Non-pigmented ciliary epithelial cell (primary cell): Measurements from ENCODE around the gene RETN.
A peak's percentile ranks its signal among the peaks of the same experiment; 100 is the strongest.

ENCODE experiments used
- DNase-seq: peaks from one replicate; pipeline ENCODE4 v3.0.0-alpha.2; 2010; ENCODE audit warnings: low read depth

The RETN gene, protein sequence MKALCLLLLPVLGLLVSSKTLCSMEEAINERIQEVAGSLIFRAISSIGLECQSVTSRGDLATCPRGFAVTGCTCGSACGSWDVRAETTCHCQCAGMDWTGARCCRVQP

DNA sequence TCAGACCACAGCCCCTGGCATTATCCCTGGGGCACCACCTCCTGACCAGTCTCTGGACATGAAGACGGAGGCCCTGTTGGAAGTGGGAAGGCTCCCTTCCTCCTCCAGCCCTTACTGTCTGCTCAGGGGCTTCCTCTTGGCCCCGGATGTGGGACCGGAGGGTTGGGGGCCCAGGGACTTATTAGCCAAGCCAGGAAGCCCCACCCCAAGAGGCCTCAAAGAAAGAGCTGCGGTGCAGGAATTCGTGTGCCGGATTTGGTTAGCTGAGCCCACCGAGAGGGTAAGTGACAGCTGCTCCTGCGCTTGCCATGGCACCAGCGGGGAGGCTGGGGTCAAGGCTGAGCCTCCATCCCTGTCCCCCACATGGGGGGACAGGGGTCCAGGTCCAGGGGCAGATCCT is at the start of gene RETN:
RETN (plus strand) TSS at position 208 of the 400 bp plus-strand sequence. CDS start 278 bp downstream, outside the sequence.
- DNase-seq: no peak

DNA sequence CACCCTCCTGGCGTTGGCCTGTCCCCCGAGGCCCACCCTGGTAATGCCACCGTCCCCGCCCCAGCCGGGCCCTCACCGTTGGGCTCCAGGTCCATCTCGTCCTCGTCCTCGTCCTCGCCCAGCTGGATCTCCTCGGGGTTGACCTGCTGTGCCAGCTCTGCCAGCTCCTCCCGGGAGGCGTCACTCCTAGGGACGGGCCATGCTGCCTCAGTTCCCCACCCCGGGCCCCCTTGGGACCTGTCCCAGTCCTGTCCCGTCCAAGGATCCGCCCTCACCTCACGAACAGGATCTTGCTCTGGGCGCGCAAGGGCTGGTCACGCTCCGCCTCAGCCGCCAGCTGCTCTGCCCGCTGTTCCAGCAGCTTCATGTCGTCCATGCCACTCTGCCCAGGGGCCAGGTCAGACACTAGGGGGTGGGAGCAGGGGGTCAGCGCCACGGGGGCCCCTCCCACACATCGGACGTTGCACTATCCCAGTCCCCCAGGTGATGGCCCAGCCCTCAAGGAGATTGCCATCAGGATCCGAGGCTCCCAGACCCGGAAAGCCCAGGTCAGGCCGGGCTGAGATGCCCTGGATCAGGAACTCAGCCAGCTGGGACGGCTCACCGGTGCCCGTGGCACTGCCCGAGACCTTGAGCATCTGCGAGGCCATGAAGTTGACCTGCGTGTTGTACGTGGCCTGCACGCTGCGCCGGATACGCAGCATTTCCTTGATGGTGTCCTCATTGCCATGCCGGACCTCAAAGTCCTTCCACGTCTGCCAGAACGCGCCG is 49.0 kb upstream of the RETN start:
- no peak for DNase-seq

DNA sequence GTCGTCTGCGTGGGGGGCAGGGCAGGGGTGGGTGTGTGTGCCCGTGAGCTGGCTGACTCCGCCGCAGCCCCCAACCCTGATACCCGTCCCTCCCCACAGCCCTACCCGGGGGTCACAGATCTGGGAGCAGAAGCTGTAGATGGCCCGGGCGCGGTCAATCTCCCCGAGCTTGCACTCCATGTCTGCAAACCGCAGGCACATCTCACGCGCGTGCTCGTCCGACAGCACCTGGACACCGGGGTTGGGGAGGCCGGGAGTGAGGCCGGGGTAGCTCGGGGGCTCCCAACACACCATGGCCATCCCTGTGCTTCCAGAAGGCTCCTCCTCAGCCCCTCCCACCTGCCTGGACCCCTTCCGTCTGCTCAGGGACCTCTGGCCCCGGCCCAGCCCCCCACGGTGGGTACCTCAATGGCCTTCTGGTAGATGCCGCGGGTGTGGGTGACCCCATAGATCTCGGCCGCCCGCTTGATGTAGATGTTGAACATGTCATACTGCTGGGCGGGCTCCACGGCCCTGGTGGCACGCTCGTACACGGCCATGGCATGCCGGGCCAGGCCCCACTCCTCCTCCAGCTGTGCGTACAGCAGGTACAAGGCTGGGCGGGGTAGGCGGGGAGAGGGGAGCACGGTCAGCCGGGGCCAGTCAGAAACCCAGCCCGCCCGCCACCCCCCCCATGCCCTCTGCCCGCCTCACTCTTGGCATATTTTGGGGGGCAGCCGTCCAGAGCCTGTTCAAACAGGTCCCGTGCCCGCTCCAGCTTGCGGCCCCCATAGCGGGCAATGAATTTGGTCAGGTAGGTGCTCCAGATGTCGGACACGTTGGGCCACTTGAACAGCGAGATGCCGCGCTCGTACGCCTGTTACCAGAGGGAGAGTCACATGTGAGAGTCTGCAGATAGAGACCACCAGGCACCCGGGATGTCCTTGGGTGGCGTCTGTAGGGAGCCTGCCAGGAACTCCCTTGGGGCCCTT is 48.1 kb upstream of the RETN start:
- no peak for DNase-seq

DNA sequence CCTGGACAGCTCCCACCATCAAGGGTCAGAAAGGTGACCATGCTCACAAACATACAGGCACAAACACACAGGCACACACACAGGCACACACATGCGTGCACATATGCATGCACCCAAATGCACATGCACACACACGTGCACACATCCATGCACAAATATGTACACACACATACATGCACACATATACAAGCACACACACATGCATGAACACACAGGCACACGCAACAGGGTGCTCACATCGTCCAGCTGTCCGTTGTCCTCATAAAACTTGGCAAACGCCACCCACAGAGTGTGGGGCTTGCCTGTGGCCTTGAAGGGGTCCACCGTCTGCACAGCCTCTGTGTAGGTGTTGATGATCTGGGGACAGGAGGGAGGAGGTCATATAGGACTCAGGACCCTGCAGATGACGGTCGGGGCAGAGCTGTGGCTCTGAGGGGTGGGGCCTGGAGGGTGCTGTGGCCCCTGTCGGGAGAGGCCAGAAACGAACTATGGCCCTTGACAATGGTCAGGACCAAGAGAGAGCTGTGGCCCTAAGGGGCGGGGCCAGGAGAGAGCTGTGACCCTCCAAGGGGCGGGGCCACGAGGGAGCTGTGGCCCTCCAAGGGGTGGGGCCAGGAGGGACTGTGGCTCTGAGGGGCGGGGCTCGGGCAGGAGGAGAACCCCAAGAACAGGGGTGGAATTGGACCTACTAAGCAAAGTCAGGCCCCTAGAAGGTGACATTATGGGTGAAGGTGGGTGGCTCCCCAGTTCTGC is 45.7 kb upstream of the RETN start:
- no peak for DNase-seq

DNA sequence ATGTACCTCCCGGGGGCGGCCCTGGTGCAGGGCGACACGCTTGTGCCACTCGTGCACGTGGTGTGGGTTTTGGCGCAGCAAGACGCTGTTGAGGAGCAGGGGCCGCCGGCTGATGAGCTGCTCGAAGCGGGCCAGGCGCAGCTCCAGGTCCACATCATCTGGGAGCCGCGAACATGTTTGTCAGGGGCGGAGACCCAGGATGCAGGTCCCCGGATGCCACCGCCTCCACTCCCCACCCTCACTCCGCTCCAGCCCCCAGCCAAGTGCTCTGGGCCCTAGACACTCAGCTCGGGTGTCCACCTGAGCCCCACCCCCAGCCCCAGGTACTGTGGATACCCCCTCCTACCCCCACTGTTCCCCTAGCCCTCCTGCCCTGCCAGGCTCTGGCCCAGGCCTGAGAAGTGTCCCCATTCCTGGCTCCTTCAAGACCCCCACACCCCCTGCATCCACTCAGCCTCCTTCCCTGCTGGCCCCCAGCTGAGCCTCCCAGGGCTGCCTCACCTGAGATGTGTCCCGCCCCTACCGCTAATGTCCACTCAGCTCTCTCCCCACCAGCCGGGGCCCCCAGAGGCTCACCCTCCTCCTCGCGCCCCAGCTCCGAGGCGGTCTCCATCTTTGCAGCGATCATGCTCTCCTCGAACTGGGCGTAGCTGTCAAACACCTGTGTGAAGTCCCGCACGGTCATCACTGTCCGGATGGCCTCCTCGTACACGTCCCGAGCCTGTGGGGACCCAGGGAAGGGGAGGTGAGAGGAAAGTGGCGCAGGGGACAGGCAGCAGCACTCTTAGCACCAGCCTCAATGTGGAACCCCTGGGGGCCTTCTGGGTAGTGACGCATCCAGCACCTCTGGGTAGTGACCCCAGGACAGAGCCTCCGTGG is 44.9 kb upstream of the RETN start:
- no peak for DNase-seq

DNA sequence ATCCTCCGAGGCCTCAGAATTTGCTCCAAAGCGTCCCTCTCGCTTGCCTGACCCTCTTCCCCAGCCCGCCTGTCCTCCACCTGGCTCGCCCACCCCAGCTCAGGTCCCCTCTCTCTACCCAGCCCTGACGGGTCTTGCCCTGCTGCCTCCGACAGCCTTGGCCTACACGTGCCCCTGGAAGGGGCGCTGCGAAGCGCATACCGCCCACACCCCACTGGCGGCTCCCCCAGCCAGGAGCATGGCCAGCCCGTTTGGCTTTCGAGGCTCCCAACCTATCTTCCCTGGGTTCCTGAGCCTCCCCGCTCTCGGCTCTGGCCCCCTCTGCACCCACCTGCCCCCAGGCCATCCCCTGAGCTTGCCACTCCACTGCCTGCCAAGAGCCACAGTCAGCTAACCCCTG is 44.0 kb upstream of the RETN start:
- no peak for DNase-seq

DNA sequence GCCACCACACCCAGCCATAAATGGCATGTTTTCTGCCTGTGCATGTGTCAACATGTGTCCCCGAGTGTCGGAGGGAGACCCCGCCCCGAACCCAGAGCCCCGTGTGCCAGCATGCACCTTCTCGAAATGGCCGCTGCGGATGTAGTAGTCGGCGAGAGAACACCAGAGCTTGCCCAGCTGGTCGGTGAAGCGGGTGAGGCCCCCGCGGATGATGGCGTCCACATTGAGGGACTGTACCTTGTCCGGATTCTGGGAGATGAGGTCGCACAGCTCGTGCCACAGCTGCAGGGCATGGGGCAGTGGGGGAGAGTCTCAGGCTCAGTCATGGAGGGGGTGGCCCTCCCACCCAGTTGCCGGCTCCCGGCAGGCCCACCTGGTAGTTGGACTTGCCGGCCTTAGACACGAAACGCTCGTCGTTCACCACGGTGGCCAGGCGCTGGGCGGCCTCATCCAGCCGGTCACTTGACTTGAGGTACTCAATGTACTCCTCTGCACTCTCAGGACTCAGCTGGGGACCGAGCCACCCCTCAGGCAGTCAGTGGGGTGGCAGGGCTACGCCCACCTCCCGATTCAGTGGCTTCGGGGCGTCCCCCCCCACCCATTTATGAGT is 43.0 kb upstream of the RETN start:
- no peak for DNase-seq

DNA sequence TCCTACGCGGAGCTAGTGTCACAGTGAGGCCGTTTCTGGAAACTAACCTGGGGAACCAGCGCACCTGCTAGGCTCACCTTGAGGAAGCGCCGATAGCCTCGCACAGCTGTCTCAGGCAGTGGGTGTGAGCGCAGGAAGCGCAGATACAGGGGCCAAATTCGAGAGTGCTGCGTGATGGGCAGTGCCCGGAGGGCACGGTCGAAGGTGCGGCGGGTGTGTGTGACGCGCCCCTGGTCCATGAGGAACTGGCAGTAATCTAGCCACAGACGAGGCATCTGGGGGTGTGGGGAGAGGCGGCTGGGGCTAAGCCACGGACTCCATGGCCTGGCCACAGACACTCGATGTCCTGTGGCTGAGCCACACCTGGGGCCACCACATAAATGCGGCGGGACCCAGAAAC is 41.7 kb upstream of the RETN start:
- DNase-seq: no peak

DNA sequence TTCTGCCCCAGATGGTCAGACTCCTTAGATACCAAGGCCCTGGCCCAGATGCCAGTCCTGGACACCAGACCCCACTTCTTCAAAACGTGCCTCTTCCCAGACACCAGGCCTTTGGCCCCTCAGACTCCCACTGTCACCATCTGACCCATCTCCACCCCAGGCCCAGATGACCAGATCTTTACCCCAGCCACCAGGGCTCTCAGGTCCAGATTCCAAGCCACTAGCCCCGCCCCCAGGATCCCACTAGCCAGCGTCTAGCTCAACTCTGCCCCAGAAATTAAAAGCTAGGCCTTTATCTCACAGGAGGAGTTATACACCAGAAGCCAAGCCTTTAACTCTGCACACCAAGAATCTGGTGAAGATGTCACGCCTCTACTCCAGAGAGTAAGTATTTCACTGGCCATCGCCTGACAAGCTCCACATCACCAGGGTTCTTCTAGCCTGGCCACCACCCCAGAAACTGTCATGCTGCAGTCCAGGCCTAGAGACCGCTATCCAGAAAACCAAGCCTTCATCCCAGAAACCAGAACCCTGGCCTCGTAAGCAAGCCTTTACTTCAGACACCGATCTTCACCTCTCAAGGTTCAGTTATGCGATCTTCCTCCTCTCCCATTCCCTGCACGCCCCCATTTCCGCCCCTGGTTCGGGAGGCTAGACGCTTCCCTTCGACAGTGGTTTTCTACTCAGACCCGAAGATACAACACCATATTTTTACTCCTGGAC is 40.1 kb upstream of the RETN start:
- no peak for DNase-seq

DNA sequence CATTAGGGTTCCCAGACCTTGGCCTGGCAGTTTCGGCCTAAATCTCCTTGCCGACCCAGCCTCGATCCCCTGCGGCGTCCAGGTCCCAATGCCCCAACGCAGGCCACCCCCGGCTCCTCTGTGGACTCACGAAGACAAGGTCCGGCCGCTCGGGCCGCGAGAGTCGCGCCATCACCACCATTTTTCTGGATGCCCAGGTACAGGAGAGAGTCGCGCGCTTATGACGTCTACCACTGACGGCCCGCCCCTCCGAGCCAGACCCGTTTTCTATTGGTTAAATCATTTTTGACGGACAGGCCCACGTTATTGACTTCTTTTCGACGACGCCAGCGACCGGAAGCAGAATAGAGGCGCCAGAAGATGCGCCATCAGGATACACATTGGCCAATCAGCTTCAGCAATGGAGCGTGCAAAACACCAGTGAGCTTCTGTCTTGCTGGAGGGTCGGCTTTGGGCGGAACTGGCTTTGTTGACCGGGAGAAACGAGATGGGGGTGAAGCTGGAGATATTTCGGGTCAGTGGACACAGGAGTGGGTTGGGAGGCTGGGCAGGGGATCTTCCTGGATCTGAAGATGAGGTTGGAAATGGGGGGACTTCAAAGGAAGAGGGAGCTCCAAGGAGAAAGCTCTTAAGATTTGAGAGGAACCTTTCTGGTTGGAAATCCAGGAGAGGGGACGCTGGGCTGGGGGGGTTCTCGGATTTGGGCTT is 39.3 kb upstream of the RETN start, which contains the start of the genes PET100 and XAB2:
PET100 (plus strand) TSS at position 447 of the 708 bp plus-strand sequence; CDS start at position 488, 41 bp downstream.
XAB2 (minus strand) TSS at position 199 of the 708 bp plus-strand sequence; CDS start at position 181, 18 bp downstream.
- DNase-seq: peak; percentile 97

DNA sequence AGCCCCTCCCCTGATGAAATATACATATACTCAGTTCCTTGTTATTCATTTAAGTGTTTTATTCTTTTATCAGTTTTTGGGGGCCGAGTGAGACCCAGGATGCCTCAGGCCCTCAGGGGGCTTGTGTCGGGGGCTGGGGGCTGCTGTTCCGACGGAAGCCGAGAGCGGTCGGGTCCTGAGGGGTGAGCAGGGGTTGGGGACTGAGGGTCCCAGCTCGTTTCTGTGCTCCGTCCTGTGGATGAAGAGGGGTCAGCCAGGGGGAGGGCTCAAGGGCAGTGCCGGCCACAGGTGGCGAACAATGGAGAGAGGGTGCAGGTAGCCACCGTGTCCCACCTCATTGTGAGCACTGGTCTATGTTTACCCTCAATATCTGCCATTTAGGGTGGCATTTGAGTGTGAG is 37.3 kb upstream of the RETN start:
- DNase-seq: no peak

DNA sequence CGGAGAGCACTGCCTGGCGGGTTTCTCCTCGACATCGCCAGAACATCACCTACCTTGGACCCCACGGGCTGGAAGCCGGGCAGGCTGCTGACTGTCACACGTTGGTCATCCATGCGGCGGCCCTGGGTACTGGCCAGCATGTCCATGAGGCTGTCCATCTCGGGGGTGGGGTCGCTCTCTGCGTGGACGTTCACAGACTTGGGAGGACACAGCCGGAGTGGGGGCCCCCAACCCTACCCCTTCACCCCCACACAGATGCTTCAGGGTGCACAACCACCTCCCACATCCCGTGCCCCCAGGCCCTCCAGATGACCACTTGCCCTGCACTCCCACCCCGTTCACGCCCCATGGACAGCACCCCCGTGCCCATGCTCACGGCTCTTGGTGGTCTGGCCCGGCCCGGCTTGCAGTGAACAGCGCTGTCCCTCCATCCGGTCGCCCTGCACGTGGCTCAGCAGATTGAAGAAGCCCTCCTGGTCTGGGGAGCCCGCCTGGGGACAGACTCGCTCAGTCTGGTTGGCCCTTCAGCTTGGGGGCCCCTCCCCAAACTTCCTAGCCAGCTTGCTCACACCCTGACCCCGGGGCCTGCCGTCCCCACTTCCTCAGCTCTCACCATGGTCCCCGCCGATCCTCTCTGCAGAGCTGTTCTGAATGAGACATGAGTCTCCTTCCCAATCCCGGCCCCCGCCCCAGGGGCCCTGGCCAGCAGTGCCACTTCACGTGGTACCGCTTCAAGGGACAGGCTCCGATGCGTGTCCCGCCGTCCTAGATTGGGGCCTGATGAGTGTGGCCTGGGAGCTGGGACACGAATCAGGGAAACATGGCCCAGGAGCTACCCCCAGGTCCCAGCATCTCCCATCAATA is 36.3 kb upstream of the RETN start:
- no peak for DNase-seq

DNA sequence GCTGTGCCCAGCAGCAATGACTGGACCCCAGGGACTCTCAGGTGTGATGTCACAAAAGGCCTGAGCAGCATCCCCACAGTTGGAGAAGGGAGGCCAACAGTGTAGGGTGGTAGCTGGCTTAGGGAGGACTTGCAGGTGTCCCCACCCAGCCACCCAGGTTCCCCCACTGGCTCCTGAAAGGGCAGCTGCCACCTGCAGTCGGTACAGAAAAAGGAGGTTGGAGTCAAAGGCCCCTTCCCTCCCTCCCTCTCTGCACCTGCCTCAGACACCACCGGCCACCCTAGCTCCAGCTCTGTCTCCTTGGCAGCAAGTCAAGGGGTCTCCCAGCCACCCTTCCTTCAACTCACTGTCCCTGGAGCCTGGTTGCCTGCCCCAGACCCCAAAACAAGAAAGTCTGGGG is 35.2 kb upstream of the RETN start, which contains the start of gene PCP2:
PCP2 (minus strand) TSS at position 22 of the 400 bp plus-strand sequence. CDS start 262 bp downstream, outside the sequence.
- no peak for DNase-seq

DNA sequence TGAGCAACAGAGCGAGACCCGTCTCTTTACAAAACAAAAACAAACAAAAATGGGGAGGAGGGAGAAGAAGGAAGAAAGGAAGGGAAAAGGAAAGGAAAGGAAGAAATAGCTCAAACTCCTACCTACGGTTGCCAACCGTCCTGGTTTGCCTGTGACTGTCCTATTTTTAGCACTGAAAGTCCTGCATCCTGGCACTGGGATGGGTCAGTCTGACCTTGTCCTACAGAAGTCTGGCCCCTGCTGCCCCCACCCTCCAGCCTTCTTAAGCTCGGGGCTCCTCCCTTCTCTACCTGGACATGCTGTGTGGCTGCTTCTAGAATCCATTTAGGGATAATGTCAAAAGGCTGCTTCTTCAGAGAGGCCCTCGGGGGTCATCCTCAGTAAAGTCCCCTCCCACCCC is 33.2 kb upstream of the RETN start:
- no peak for DNase-seq

DNA sequence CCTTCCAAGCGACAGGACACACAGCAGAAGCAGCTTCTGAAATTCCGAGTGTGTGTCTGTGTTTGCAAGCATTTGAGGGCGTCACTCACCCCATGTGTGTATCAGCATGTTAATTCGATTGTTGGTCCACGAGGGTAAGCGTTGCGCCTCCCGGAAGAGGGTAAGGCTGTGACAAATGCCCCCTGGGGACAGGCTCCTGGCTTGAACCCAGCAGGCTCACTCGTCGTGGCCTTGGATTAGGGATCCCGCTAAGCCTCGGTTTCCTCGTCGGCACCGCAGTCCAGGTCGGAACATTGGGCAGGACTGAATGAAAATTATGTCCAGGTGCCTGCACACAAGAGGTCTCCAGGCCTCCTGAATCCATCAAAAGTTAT is 32.5 kb upstream of the RETN start:
- no peak for DNase-seq

DNA sequence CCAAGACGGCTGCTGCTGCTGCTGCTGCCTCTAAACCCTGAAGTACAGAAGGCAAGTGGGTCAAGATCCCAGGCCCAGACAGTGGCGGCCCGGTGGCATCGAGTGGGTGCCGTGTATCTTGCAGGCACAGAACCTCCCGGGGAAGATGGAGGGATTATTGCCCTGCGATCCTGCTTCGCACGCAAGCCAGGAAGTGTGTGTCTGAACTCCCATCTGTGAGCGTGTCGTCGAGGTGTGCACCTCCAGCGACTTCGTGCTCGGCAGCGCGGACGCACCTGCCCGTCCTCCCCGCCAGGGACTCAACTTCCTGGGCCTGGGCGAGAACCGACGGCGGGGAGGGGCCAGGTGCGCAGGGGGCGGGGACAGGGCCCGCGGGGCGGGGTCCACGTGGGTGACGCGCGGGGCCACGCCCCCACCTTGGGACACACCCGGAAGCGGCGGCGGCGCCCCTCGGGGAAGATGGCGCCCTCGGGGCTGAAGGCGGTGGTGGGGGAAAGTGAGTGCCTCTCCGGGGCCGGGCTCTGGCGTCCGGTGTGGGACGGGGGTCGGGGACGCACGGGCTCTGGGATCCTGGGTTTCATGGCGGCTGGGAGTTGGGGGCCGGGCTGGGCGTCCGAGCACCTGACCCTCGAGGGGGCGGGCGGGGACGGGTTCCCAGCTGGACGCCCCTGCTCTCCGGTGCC is 32.0 kb upstream of the RETN start, which contains the start of gene STXBP2:
STXBP2 (plus strand) TSS at position 420 of the 683 bp plus-strand sequence; CDS start at position 460, 40 bp downstream.
- DNase-seq: no peak
